HL-60 (cell line): ENCODE measurements around the gene DAPL1.

Experiments
- DNase-seq, 2 experiments: peaks; one replicate each; pipeline ENCODE4 v3.0.0-alpha.2; 2010 to 2020; ENCODE audit warnings: low read depth in 1 of 2, low spot score in 1 of 2
- H3K27ac ChIP-seq: fragments of 250-450 bp; sonication (Bioruptor Pico); replicated peaks from 2 replicates; pipeline ENCODE4 v1.5.1; 2020; ENCODE audit warnings: mild to moderate bottlenecking, moderate library complexity
- H3K27me3 ChIP-seq: fragments of 250-450 bp; sonication (Bioruptor Pico); 2 replicates; pipeline ENCODE4 v1.5.1; 2021; ENCODE audit warnings: mild to moderate bottlenecking, moderate library complexity; ENCODE audit not compliant: insufficient read depth, poor library complexity, severe bottlenecking
- H3K4me3 ChIP-seq: replicated peaks from 2 replicates; pipeline ENCODE4 v1.5.1; 2011; ENCODE audit warnings: mild to moderate bottlenecking, control low read depth, low read length; ENCODE audit not compliant: insufficient read depth
- CTCF ChIP-seq: IDR thresholded peaks from one replicate; pipeline ENCODE4 v1.5.1; 2011; ENCODE audit warnings: low read length, control low read depth, inconsistent platforms; ENCODE audit not compliant: insufficient read depth
- GABPA ChIP-seq: IDR thresholded peaks from 2 replicates; pipeline ENCODE4 v1.6.1; 2012; ENCODE audit warnings: low read depth
- POLR2AphosphoS5 ChIP-seq: IDR thresholded peaks from 2 replicates; pipeline ENCODE4 v1.6.1; 2012; ENCODE audit warnings: low read depth
- REST ChIP-seq: IDR thresholded peaks from 2 replicates; pipeline ENCODE4 v1.6.1; 2012; ENCODE audit warnings: low read depth; ENCODE audit not compliant: insufficient replicate concordance
- SPI1 ChIP-seq: IDR thresholded peaks from 2 replicates; pipeline ENCODE4 v1.6.1; 2012; ENCODE audit warnings: low read depth, mild to moderate bottlenecking, borderline replicate concordance

DAPL1 gene

GRCh38 chr2:158805255-158805654, 10.1 kb downstream of the DAPL1 start:
- no peak overlapping the region for H3K27ac ChIP-seq
- no peak for DNase-seq
- no peaks in the 10 kb centered on the region for H3K27me3 ChIP-seq
- TF ChIP-seq REST (no peak), POLR2AphosphoS5 (no peak), GABPA (no peak), CTCF (no peak), SPI1 (no peak)
- H3K4me3 ChIP-seq, result no peak overlapping the region

GRCh38 chr2:158805936-158806335, 10.8 kb downstream of the DAPL1 start:
- no peaks in the 10 kb centered on the region for H3K27me3 ChIP-seq
- no peak overlapping the region for H3K27ac ChIP-seq
- H3K4me3 ChIP-seq, result no peak overlapping the region
- TF ChIP-seq GABPA, result no peak
- no peak for TF ChIP-seq CTCF
- no peak for TF ChIP-seq REST
- no peak for TF ChIP-seq POLR2AphosphoS5
- no peak for DNase-seq

- H3K27me3 ChIP-seq, result no peaks in the 10 kb centered on the region
- no peak for DNase-seq
- H3K4me3 ChIP-seq, result no peak overlapping the region
- H3K27ac ChIP-seq, result no peak overlapping the region
- TF ChIP-seq CTCF (no peak), POLR2AphosphoS5 (no peak), REST (no peak), GABPA (no peak), SPI1 (no peak)
Observed at GRCh38 chr2:158806941-158807340, 11.8 kb downstream of the DAPL1 start.
